Measurements from ENCODE around the gene LRRC25.

DNA sequence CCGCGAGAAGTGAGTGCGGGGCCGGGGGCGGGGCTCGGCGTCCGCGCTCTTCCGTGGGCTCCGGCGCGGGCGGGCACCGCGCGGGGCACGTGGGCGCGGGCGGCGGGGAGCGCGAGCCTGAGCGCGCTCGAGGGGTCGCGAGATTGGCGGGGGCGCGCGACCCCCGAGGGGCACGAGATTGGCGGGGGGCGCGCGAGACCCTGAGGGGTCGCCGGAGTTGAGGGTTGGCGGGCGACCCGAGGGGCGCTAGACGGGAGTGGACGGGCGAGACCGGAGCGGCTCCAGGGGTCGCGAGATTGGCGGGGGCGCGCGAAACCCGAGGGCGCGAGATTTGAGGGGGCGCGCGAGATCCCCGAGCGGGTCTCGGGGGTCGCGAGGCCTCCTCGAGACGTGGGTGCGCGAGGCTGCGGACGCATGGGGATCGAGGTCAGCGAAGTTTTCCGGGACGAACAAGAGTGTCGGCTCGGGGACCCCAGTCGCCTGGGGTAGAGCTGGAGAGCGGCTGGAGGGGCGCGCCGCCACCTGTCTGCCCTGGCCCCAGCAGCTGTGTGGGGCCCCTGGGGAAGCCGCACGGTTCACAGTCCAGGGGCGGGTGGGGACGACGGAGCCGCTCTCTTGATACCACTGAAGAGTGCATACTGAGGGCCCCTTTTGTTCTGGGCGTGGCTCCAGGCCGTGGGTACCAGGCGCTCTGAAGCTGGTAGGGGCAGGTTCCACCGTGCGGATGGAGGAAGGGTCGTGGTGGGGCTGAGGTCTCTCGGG lies 22.5 kb upstream of the LRRC25 start:
- no peak for TF ChIP-seq FOXS1 (CRISPR knock-in tag; IDR thresholded peaks at IDR 0.05)
- TF ChIP-seq, protein P1, sequence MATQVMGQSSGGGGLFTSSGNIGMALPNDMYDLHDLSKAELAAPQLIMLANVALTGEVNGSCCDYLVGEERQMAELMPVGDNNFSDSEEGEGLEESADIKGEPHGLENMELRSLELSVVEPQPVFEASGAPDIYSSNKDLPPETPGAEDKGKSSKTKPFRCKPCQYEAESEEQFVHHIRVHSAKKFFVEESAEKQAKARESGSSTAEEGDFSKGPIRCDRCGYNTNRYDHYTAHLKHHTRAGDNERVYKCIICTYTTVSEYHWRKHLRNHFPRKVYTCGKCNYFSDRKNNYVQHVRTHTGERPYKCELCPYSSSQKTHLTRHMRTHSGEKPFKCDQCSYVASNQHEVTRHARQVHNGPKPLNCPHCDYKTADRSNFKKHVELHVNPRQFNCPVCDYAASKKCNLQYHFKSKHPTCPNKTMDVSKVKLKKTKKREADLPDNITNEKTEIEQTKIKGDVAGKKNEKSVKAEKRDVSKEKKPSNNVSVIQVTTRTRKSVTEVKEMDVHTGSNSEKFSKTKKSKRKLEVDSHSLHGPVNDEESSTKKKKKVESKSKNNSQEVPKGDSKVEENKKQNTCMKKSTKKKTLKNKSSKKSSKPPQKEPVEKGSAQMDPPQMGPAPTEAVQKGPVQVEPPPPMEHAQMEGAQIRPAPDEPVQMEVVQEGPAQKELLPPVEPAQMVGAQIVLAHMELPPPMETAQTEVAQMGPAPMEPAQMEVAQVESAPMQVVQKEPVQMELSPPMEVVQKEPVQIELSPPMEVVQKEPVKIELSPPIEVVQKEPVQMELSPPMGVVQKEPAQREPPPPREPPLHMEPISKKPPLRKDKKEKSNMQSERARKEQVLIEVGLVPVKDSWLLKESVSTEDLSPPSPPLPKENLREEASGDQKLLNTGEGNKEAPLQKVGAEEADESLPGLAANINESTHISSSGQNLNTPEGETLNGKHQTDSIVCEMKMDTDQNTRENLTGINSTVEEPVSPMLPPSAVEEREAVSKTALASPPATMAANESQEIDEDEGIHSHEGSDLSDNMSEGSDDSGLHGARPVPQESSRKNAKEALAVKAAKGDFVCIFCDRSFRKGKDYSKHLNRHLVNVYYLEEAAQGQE (IDR thresholded peaks at IDR 0.05): peak; percentile 77
- no peak for TF ChIP-seq CBX8 (IDR thresholded peaks at IDR 0.05)
- no peak for TF ChIP-seq SREBF2 (IDR thresholded peaks at IDR 0.05)
- TF ChIP-seq, protein P2, sequence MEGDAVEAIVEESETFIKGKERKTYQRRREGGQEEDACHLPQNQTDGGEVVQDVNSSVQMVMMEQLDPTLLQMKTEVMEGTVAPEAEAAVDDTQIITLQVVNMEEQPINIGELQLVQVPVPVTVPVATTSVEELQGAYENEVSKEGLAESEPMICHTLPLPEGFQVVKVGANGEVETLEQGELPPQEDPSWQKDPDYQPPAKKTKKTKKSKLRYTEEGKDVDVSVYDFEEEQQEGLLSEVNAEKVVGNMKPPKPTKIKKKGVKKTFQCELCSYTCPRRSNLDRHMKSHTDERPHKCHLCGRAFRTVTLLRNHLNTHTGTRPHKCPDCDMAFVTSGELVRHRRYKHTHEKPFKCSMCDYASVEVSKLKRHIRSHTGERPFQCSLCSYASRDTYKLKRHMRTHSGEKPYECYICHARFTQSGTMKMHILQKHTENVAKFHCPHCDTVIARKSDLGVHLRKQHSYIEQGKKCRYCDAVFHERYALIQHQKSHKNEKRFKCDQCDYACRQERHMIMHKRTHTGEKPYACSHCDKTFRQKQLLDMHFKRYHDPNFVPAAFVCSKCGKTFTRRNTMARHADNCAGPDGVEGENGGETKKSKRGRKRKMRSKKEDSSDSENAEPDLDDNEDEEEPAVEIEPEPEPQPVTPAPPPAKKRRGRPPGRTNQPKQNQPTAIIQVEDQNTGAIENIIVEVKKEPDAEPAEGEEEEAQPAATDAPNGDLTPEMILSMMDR (IDR thresholded peaks at IDR 0.05): no peak
- no peak for TF ChIP-seq MAFK (IDR thresholded peaks at IDR 0.05; ENCODE audit: partially characterized antibody)
- TF ChIP-seq EHMT2 (IDR thresholded peaks at IDR 0.05; ENCODE audit: low read depth): no peak

All from A549 (cell line).